ENCODE data around the gene FABP3. TPM values are rescaled to one million over a fixed set of nuclear protein-coding genes. Genes with fewer than 3 reads are reported as not detected.

The FABP3 gene
- total RNA-seq (2022; extraction: Qiagen RNA extraction) = not detected in 5 replicates

DNA sequence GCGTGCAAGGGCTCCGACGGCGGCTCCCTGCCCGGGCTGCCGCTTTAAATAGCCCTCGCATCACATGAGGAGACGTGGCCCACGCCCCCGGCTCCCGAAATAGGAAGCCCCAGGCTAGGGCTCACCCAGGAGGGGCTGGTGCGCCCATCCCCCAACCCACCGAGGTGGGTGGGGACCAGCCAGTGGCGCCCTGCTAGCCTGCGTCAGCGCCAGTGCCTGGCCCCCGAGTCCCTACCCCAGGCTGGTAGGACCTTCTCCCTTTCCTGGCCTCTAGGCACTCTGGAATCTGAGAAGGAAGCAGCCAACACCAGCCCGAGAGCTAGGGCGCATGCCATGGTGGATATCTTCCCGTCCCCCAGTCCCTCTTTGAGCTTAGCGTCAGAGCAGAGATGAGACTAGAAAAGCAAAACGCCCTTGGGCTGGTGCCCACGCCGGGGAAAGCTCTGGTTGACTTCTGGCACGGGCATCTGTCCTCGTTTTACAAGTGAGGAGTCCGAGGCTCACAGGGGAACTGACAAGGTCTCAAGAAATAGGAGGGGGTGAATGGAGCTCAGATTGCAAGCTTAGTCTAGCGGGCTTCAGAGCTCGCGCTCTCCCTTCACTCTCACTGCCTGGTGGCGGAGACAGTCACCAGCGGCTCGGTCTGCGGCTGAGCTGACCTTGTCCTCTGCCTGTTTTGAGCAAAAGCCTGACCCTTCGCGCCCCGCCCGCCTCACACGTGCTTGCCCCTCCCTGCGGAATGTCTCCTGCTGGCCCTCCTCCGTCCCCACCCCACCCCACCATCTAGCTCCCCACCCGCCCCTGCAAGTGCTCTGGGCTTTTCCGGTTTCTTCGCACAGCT is at the start of gene FABP3:
TSS of gene FABP3 (minus strand) at position 21 of the 841 bp plus-strand sequence. CDS start 62 bp downstream, outside the sequence.

DNA sequence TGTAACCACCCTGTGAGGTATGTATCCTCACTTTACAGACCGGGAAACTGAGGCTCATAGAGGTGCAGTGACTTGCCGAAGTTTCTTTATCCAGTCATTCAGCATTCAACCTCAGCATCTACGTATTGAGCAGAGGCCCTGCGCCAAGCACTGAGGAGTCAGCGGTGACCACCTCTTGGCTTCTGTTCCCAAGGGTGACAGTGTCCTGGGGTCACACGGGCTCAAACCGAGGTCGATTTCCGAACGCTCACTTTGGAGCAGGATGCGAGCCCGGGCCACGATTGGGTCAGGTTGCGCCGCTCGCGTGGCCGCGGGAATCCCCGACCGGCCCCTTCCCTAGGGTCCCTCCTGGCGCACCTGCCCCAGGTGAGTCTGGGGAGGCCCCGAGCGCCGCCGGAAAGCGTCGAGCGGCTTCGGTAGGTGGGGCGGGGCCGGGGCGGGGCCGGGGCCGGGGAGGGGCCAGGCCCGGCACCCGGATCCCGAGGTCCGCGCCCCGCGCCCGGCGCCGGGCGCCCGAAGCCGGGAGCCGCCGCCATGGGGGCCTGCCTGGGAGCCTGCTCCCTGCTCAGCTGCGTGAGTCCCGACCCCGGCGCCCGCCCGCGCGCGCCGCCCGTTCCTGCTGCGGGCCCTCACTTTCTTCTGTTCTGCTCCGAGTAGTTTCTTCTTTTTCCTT is 40.0 kb upstream of the FABP3 start, which contains the start of gene SERINC2:
TSS of gene SERINC2 (plus strand) at position 482 of the 673 bp plus-strand sequence. CDS start at position 535, 53 bp downstream.

Other genes with a start within 250 kb of the FABP3 start
- 1.0 to 1.4 TPM (median 1.1 TPM) in 5 replicates for gene NKAIN1, start 133.2 kb downstream of the FABP3 start, total RNA-seq (2022; extraction: Qiagen RNA extraction)
- gene SNRNP40, start 76.3 kb downstream of the FABP3 start, total RNA-seq (2022; extraction: Qiagen RNA extraction) = 39.1 to 43.6 TPM (median 41.8 TPM) in 5 replicates
- 22.3 to 27.9 TPM (median 22.9 TPM) in 5 replicates for gene ZCCHC17, start 76.0 kb downstream of the FABP3 start, total RNA-seq (2022; extraction: Qiagen RNA extraction)
- 16.4 to 35.1 TPM (median 31.2 TPM) in 5 replicates for gene SERINC2, start 40.1 kb upstream of the FABP3 start, total RNA-seq (2022; extraction: Qiagen RNA extraction)
- 0.33 to 0.54 TPM (median 0.38 TPM) in 5 replicates for gene TINAGL1, start 203.4 kb upstream of the FABP3 start, total RNA-seq (2022; extraction: Qiagen RNA extraction)
- gene HCRTR1, start 244.6 kb upstream of the FABP3 start, total RNA-seq (2022; extraction: Qiagen RNA extraction) = not detected in 5 replicates